IMR-90 (cell line): ENCODE measurements around the gene SLC15A3. TPM values are rescaled to one million over a fixed set of nuclear protein-coding genes. Genes with fewer than 3 reads are reported as not detected.

Source experiments
- ATAC-seq: fragments of 200-7000 bp; cut with Tn5 transposase; 2 replicates; pipeline ENCODE4 v1.9.1; 2020; ENCODE audit warnings: low read depth, mild to moderate bottlenecking, moderate library complexity
- BruUV-seq: library from RNA; stranded (reverse); fragments of 400-500 nt; replicated peaks from 2 replicates; lab custom pipeline; 2021; lab: Mats Ljungman, UMichigan
- CTCF ChIA-PET: fragments of 300-600 bp; formaldehyde crosslinking; extraction: SDS; loops from one replicate; lab custom pipeline; 2021; ENCODE audit warnings: antibody characterized with exemption; lab: Yijun Ruan, JAX
- POLR2A ChIA-PET: fragments of 300-600 bp; sonication (Branson Sonifier 250); formaldehyde crosslinking; loops from one replicate; lab custom pipeline; 2022; ENCODE audit warnings: antibody characterized with exemption; ENCODE audit not compliant: unreplicated experiment; lab: Charles Lee
- DNase-seq: peaks from one replicate; pipeline ENCODE4 v3.0.0; 2013
- H2AFZ ChIP-seq: replicated peaks from 2 replicates; pipeline ENCODE3; 2013; ENCODE audit warnings: low read length, mild to moderate bottlenecking; ENCODE audit not compliant: poor library complexity
- H2AK5ac ChIP-seq: 2 replicates; pipeline ENCODE4 v1.6.1; 2013; ENCODE audit warnings: low read depth, low read length, inconsistent platforms
- H2AK9ac ChIP-seq: replicated peaks from 2 replicates; pipeline ENCODE3; 2013; ENCODE audit warnings: mild to moderate bottlenecking, low read depth, low read length, moderate library complexity; ENCODE audit not compliant: poor library complexity
- H2BK120ac ChIP-seq: 2 replicates; pipeline ENCODE4 v1.6.1; 2013; ENCODE audit warnings: low read depth, low read length, inconsistent platforms
- H2BK15ac ChIP-seq: 3 replicates; pipeline ENCODE4 v1.6.1; 2013; ENCODE audit warnings: low read depth, low read length, inconsistent platforms
- H2BK20ac ChIP-seq: 2 replicates; pipeline ENCODE4 v1.6.1; 2013; ENCODE audit warnings: low read depth, mild to moderate bottlenecking, inconsistent platforms, low read length, moderate library complexity
- H2BK5ac ChIP-seq: 2 replicates; pipeline ENCODE4 v1.6.1; 2013; ENCODE audit warnings: mild to moderate bottlenecking, low read depth, low read length, inconsistent platforms; ENCODE audit not compliant: poor library complexity, severe bottlenecking
- H3K14ac ChIP-seq: replicated peaks from 2 replicates; pipeline ENCODE4 v1.6.1; 2013; ENCODE audit warnings: low read depth, low read length, inconsistent platforms
- H3K18ac ChIP-seq: 2 replicates; pipeline ENCODE4 v1.6.1; 2013; ENCODE audit warnings: low read depth, low read length, control low read depth
- H3K23ac ChIP-seq: 2 replicates; pipeline ENCODE4 v1.6.1; 2013; ENCODE audit warnings: low read depth, low read length, inconsistent platforms
- H3K27ac ChIP-seq: 2 replicates; pipeline ENCODE4 v1.5.1; 2013; ENCODE audit warnings: mild to moderate bottlenecking, control low read depth, low read length; ENCODE audit not compliant: insufficient read depth
- H3K27me3 ChIP-seq: 2 replicates; pipeline ENCODE4 v1.6.1; 2013; ENCODE audit warnings: low read length; ENCODE audit not compliant: control insufficient read depth, insufficient read depth
- H3K36me3 ChIP-seq: 2 replicates; pipeline ENCODE4 v1.6.1; 2013; ENCODE audit warnings: low read length, mixed read lengths; ENCODE audit not compliant: control insufficient read depth, insufficient read depth
- H3K4ac ChIP-seq: 2 replicates; pipeline ENCODE4 v1.6.1; 2013; ENCODE audit warnings: low read depth, low read length, inconsistent platforms
- H3K4me1 ChIP-seq: 2 replicates; pipeline ENCODE4 v1.6.1; 2013; ENCODE audit warnings: low read length, mixed read lengths; ENCODE audit not compliant: control insufficient read depth, insufficient read depth
- H3K4me2 ChIP-seq: 2 replicates; pipeline ENCODE4 v1.6.1; 2013; ENCODE audit warnings: low read depth, mild to moderate bottlenecking, control low read depth, low read length, moderate library complexity
- H3K4me3 ChIP-seq: 2 replicates; pipeline ENCODE4 v1.5.1; 2013; ENCODE audit warnings: low read depth, mild to moderate bottlenecking, control low read depth, low read length, moderate library complexity; ENCODE audit not compliant: insufficient read depth
- H3K56ac ChIP-seq: 2 replicates; pipeline ENCODE4 v1.6.1; 2013; ENCODE audit warnings: low read length, inconsistent platforms; ENCODE audit not compliant: insufficient read depth; ENCODE audit errors: extremely low read depth
- H3K79me1 ChIP-seq, 2 experiments: 2 replicates each; pipeline ENCODE4 v1.6.1; 2013; ENCODE audit warnings: low read length in 2 of 2, inconsistent platforms in 1 of 2, low read depth in 1 of 2
- H3K9ac ChIP-seq: 2 replicates; pipeline ENCODE4 v1.6.1; 2013; ENCODE audit warnings: low read depth, low read length, control low read depth
- H3K9me1 ChIP-seq: 2 replicates; pipeline ENCODE4 v1.6.1; 2013; ENCODE audit warnings: low read length, inconsistent platforms; ENCODE audit not compliant: insufficient read depth
- H3K9me3 ChIP-seq: 2 replicates; pipeline ENCODE4 v1.6.1; 2013; ENCODE audit warnings: low read length; ENCODE audit not compliant: control insufficient read depth, insufficient read depth
- H4K20me1 ChIP-seq: 2 replicates; pipeline ENCODE4 v1.6.1; 2013; ENCODE audit warnings: low read length, inconsistent platforms; ENCODE audit not compliant: insufficient read depth
- H4K5ac ChIP-seq: 2 replicates; pipeline ENCODE4 v1.6.1; 2013; ENCODE audit warnings: mild to moderate bottlenecking, low read depth, low read length, control low read depth
- H4K8ac ChIP-seq, 2 experiments: 2 replicates each; pipeline ENCODE4 v1.6.1; 2013; ENCODE audit warnings: low read depth in 2 of 2, low read length in 2 of 2, control low read depth in 1 of 2, inconsistent platforms in 1 of 2
- H4K91ac ChIP-seq: 2 replicates; pipeline ENCODE4 v1.6.1; 2013; ENCODE audit warnings: low read depth, low read length, inconsistent platforms; ENCODE audit not compliant: insufficient read depth
- BHLHE40 ChIP-seq: fragments of 150-350 bp; IDR thresholded peaks from 2 replicates; pipeline ENCODE4 v1.6.1; 2016; ENCODE audit warnings: mild to moderate bottlenecking, low read depth, low read length
- CEBPB ChIP-seq: IDR thresholded peaks from 2 replicates; pipeline ENCODE4 v1.6.1; 2012; ENCODE audit warnings: low read depth, low read length, improper control_type of control experiment
- CHD1 ChIP-seq: IDR thresholded peaks from 2 replicates; pipeline ENCODE4 v1.6.1; 2012; ENCODE audit warnings: low read depth, low read length, improper control_type of control experiment
- FOS ChIP-seq: fragments of 150-350 bp; IDR thresholded peaks from 2 replicates; pipeline ENCODE4 v1.6.1; 2016; ENCODE audit warnings: low read depth, low read length
- MAFK ChIP-seq: IDR thresholded peaks from 2 replicates; pipeline ENCODE4 v1.6.1; 2012; ENCODE audit warnings: low read depth, low read length, improper control_type of control experiment
- MAZ ChIP-seq: IDR thresholded peaks from 2 replicates; pipeline ENCODE4 v1.6.1; 2012; ENCODE audit warnings: low read depth, mild to moderate bottlenecking, low read length, improper control_type of control experiment, moderate library complexity, borderline replicate concordance
- NFE2L2 ChIP-seq: fragments of 150-350 bp; IDR thresholded peaks from 2 replicates; pipeline ENCODE4 v1.6.1; 2016; ENCODE audit warnings: low read depth, mild to moderate bottlenecking, low read length
- POLR2A ChIP-seq: IDR thresholded peaks from 2 replicates; pipeline ENCODE4 v1.6.1; 2012; ENCODE audit warnings: mild to moderate bottlenecking, low read depth, low read length
- RAD21 ChIP-seq: IDR thresholded peaks from 2 replicates; pipeline ENCODE4 v1.6.1; 2012; ENCODE audit warnings: low read length, improper control_type of control experiment
- RCOR1 ChIP-seq: IDR thresholded peaks from 2 replicates; pipeline ENCODE4 v1.6.1; 2012; ENCODE audit warnings: mild to moderate bottlenecking, low read length, improper control_type of control experiment; ENCODE audit not compliant: insufficient replicate concordance
- RFX5 ChIP-seq: IDR thresholded peaks from 2 replicates; pipeline ENCODE4 v1.8.0; 2012; ENCODE audit warnings: low read depth, mild to moderate bottlenecking, low read length, moderate library complexity
- USF2 ChIP-seq: fragments of 150-350 bp; IDR thresholded peaks from 2 replicates; pipeline ENCODE4 v1.6.1; 2017; ENCODE audit warnings: mild to moderate bottlenecking, antibody characterized with exemption, low read length, low read depth
- WGBS, 2 experiments: methylation state at CpG; one replicate each; pipeline versions ENCODE4 v1.1.5 to v1.1.7; 2013; ENCODE audit warnings: missing lambda C conversion rate in 2 of 2; ENCODE audit not compliant: insufficient read length in 1 of 2; ENCODE audit errors: extremely low coverage in 2 of 2; 5-methylcytosine and 5-hydroxymethylcytosine counted together
- dilution Hi-C: fragments of 300-500 bp; cut with HindIII; formaldehyde crosslinking; loops from one replicate; pipeline ENCODE4 v1.14.3; 2018; ENCODE audit warnings: low sequenced_read_pairs; ENCODE audit not compliant: unreplicated experiment
- in situ Hi-C: fragments of 300-500 bp; cut with MboI; formaldehyde crosslinking; loops from 3 replicates; pipeline ENCODE4 v1.14.3; 2019; ENCODE audit warnings: low sequenced_read_pairs, inconsistent platforms, mixed read lengths
- intact Hi-C: fragments of 100-400 bp; cut with micrococcal nuclease; formaldehyde crosslinking; loops from 2 replicates; pipeline ENCODE4 v1.10.0; 2022
- polyA plus RNA-seq, 3 experiments: library from polyadenylated mRNA; depleted of rRNA; stranded (reverse); fragments of >200 nt; gene quantifications; 2 replicates each; pipeline ENCODE4 v1.2.3, GENCODE V29; 2012; ENCODE audit warnings: low replicate concordance in 1 of 3
- total RNA-seq: library from RNA; depleted of rRNA; stranded (reverse); fragments of >200 nt; gene quantifications from 2 replicates; pipeline ENCODE4 v1.2.3, GENCODE V29; 2012

SLC15A3 gene
- total and polyA plus RNA-seq, 2 of the 4 experiments (the other 2 are of a cell fraction): 3.2 to 4.4 TPM

GRCh38 chr11:60917267-60917666, 34.7 kb downstream of the SLC15A3 start:
- H2AK5ac ChIP-seq: no peak overlapping the region
- H3K18ac ChIP-seq: no peak overlapping the region
- H2BK20ac ChIP-seq: no peak overlapping the region
- no peaks in the 10 kb centered on the region for H3K9me3 ChIP-seq
- H2AK9ac ChIP-seq: no peak overlapping the region
- H3K4me1 ChIP-seq: peaks cover 7% of the 10 kb centered on the region
- no peak overlapping the region for H2AFZ ChIP-seq
- no peak for DNase-seq
- H2BK120ac ChIP-seq: no peak overlapping the region
- H3K23ac ChIP-seq: peak overlapping the region; percentile 38; the same call in 1 of the 2 replicates
- no peak overlapping the region for H3K56ac ChIP-seq
- no TSS peak for BruUV-seq
- H3K36me3 ChIP-seq: peaks cover 23% of the 10 kb centered on the region
- TF ChIP-seq MAFK (no peak), RAD21 (no peak), CEBPB (no peak), MAZ (no peak), USF2 (no peak), BHLHE40 (no peak), FOS (no peak), RCOR1 (no peak), CHD1 (no peak), POLR2A (no peak), NFE2L2 (no peak), RFX5 (no peak)
- intact Hi-C loops: no loop called here
- H3K14ac ChIP-seq: no peak overlapping the region
- ChIA-PET CTCF (no interaction called here), POLR2A (no interaction called here)
- dilution Hi-C loops: no loop called here
- in situ Hi-C loops: loop anchor here (25.0 kb wide), 1 partner anchor 1330 kb away; no protein-coding TSS in a partner anchor
- no peak overlapping the region for H4K5ac ChIP-seq
- peaks cover 23 to 58% of the 10 kb centered on the region in 2 experiments for H3K79me1 ChIP-seq
- no peak overlapping the region for H2BK15ac ChIP-seq
- H3K4ac ChIP-seq: no peak overlapping the region
- peaks cover 14% of the 10 kb centered on the region; the same call in 1 of the 2 replicates for H4K20me1 ChIP-seq
- peaks cover 18% of the 10 kb centered on the region for H3K9me1 ChIP-seq
- H3K4me3 ChIP-seq: no peak overlapping the region
- H3K9ac ChIP-seq: no peak overlapping the region
- no peak overlapping the region for H3K4me2 ChIP-seq
- no peaks in the 10 kb centered on the region for H3K27me3 ChIP-seq
- H2BK5ac ChIP-seq: no peak overlapping the region
- H3K27ac ChIP-seq: no peak overlapping the region
- no CpG with 5 or more reads among the region's 1 CpG for WGBS, 2 experiments
- H4K8ac ChIP-seq: no peak overlapping the region
- H4K91ac ChIP-seq: no peak overlapping the region
- ATAC-seq: no peak
